K562 (cell line): ENCODE data around the gene VPS13D. TPM values are rescaled to one million over a fixed set of nuclear protein-coding genes. Genes with fewer than 3 reads are reported as not detected.

Experiments
- ATAC-seq: fragments of 200-7000 bp; cut with Tn5 transposase; 3 replicates; pipeline ENCODE4 v1.9.1; 2020; ENCODE audit warnings: moderate library complexity
- BruUV-seq: library from RNA; stranded (reverse); fragments of 400-500 nt; replicated peaks from 2 replicates; lab custom pipeline; 2021; lab: Mats Ljungman, UMichigan
- CTCF ChIA-PET: fragments of 300-600 bp; formaldehyde crosslinking; extraction: SDS; loops from one replicate; lab custom pipeline; 2021; ENCODE audit warnings: low intra/inter-chr PET ratio; lab: Yijun Ruan, JAX
- POLR2A ChIA-PET: fragments of 300-600, 350-650 bp; sonication (Branson Sonifier 250); formaldehyde crosslinking; extraction: SDS; loops from one replicate; lab custom pipeline; 2021; ENCODE audit warnings: antibody characterized with exemption, inconsistent platforms; lab: Yijun Ruan, JAX
- DNase-seq, 4 experiments: peaks; one replicate each; pipeline versions ENCODE4 v3.0.0 to v3.0.0-alpha.2; 2011 to 2018; ENCODE audit warnings: low spot score in 3 of 4, mixed read lengths in 3 of 4; ENCODE audit errors: extremely low read depth in 1 of 4
- FAIRE-seq: peaks from 2 replicates; lab custom pipeline; 2011; peaks lifted over from hg19 to GRCh38; lab: Jason Lieb, UNC
- H2AFZ ChIP-seq: 2 replicates; pipeline ENCODE4 v1.6.0; 2011; ENCODE audit warnings: low read depth, low read length, control low read depth, inconsistent platforms
- H3K27ac ChIP-seq: fragments of 200-600 bp; 3 replicates; pipeline ENCODE4 v1.8.0; 2011; ENCODE audit warnings: low read depth, mild to moderate bottlenecking, control low read depth, inconsistent platforms, low read length, moderate library complexity, mixed read lengths; ENCODE audit errors: extremely low read depth
- H3K27me3 ChIP-seq, 2 experiments: fragments of 300-600 bp in 1 of 2; 2 replicates in 1 of 2; 3 replicates in 1 of 2; pipeline versions ENCODE4 v1.6.0 to v1.8.0; 2011; ENCODE audit warnings: inconsistent platforms in 2 of 2, low read length in 2 of 2, mild to moderate bottlenecking in 1 of 2, mixed read lengths in 1 of 2, moderate library complexity in 1 of 2; ENCODE audit not compliant: control insufficient read depth in 2 of 2, insufficient read depth in 2 of 2
- H3K36me3 ChIP-seq: fragments of 300-600 bp; 3 replicates; pipeline ENCODE4 v1.8.0; 2011; ENCODE audit warnings: mild to moderate bottlenecking, low read length, inconsistent platforms; ENCODE audit not compliant: control insufficient read depth, insufficient read depth
- H3K4me1 ChIP-seq, 2 experiments: fragments of 200-600 bp in 1 of 2; replicated peaks in 1 of 2; 2 replicates in 1 of 2; 3 replicates in 1 of 2; pipeline versions ENCODE4 v1.5.1 to v1.8.0; 2011; ENCODE audit warnings: inconsistent platforms in 2 of 2, low read length in 2 of 2, mild to moderate bottlenecking in 1 of 2, mixed read lengths in 1 of 2, moderate library complexity in 1 of 2; ENCODE audit not compliant: control insufficient read depth in 2 of 2, insufficient read depth in 2 of 2
- H3K4me2 ChIP-seq: 2 replicates; pipeline ENCODE4 v1.6.1; 2011; ENCODE audit warnings: low read length, control low read depth, inconsistent platforms, mixed read lengths; ENCODE audit not compliant: insufficient read depth
- H3K4me3 ChIP-seq: fragments of 200-600 bp; sonication (generic), shearing (Covaris generic); 2 replicates; pipeline ENCODE4 v1.5.1; 2016; ENCODE audit warnings: control low read depth, inconsistent platforms
- H3K79me2 ChIP-seq: fragments of 200-600 bp; 3 replicates; pipeline ENCODE4 v1.8.0; 2011; ENCODE audit warnings: low read length, inconsistent platforms; ENCODE audit not compliant: control insufficient read depth, insufficient read depth
- H3K9ac ChIP-seq, 2 experiments: 2 replicates each; pipeline versions ENCODE4 v1.6.0 to v1.6.1; 2011; ENCODE audit warnings: low read depth in 2 of 2, low read length in 2 of 2, control low read depth in 1 of 2, inconsistent platforms in 1 of 2, mild to moderate bottlenecking in 1 of 2, mixed read lengths in 1 of 2; ENCODE audit not compliant: insufficient read depth in 1 of 2
- H3K9me1 ChIP-seq: one replicate; pipeline ENCODE4 v1.6.0; 2011; ENCODE audit warnings: inconsistent platforms, mild to moderate bottlenecking, low read length, moderate library complexity; ENCODE audit not compliant: control insufficient read depth, insufficient read depth
- H3K9me3 ChIP-seq: replicated peaks from 2 replicates; pipeline ENCODE4 v1.5.1; 2011; ENCODE audit warnings: low read depth, low read length, inconsistent platforms; ENCODE audit not compliant: control insufficient read depth, insufficient read depth
- H4K20me1 ChIP-seq: replicated peaks from 2 replicates; pipeline ENCODE4 v1.6.1; 2011; ENCODE audit warnings: low read length, inconsistent platforms, mixed read lengths; ENCODE audit not compliant: control insufficient read depth, insufficient read depth
- ARHGAP35 ChIP-seq: fragments of 450-650 bp; IDR thresholded peaks from 2 replicates; pipeline ENCODE4 v1.6.1; 2018; ENCODE audit not compliant: partially characterized antibody
- CBFA2T3 ChIP-seq: fragments of 450-650 bp; IDR thresholded peaks from 2 replicates; pipeline ENCODE4 v1.6.1; 2017
- COPS2 ChIP-seq: fragments of 450-650 bp; conservative IDR thresholded peaks from 2 replicates; pipeline ENCODE4 v1.6.1; 2016; ENCODE audit warnings: mild to moderate bottlenecking, moderate library complexity
- ELF1 ChIP-seq: fragments of 200-800 bp; sonication (Bioruptor generic); IDR thresholded peaks from 2 replicates; pipeline ENCODE4 v1.6.1; 2016; ENCODE audit warnings: missing genetic modification characterization, missing compliant biosample characterization
- EP300 ChIP-seq: IDR thresholded peaks from 2 replicates; pipeline ENCODE4 v1.6.1; 2012; ENCODE audit warnings: low read length, improper control_type of control experiment
- ESRRA ChIP-seq: fragments of 450-650 bp; IDR thresholded peaks from 2 replicates; pipeline ENCODE4 v1.6.1; 2014; ENCODE audit warnings: low read depth, mild to moderate bottlenecking, moderate library complexity, borderline replicate concordance
- FOXA3 ChIP-seq, 2 experiments: fragments of 450-650 bp in 1 of 2; sonication (generic) in 1 of 2; formaldehyde crosslinking; IDR thresholded peaks in 1 of 2; conservative IDR thresholded peaks in 1 of 2; 2 replicates each; pipeline versions ENCODE4 v1.4.0 to v1.8.0; 2020 to 2022; ENCODE audit warnings: mild to moderate bottlenecking in 2 of 2, missing genetic modification reagents in 1 of 2
- GATAD2A ChIP-seq: fragments of 450-650 bp; IDR thresholded peaks from 2 replicates; pipeline ENCODE4 v1.6.1; 2017
- ILK ChIP-seq: fragments of 450-650 bp; IDR thresholded peaks from 2 replicates; pipeline ENCODE4 v1.6.1; 2016; ENCODE audit warnings: missing genetic modification characterization, low read depth, mild to moderate bottlenecking, missing compliant biosample characterization, moderate library complexity, borderline replicate concordance
- MECOM ChIP-seq: fragments of 250-450 bp; sonication (Bioruptor Pico); IDR thresholded peaks from 2 replicates; pipeline ENCODE4 v1.8.0; 2022; ENCODE audit warnings: inconsistent platforms
- NCOA2 ChIP-seq, 2 experiments: fragments of 450-650 bp; IDR thresholded peaks; 2 replicates each; pipeline ENCODE4 v1.6.1; 2018; ENCODE audit warnings: mild to moderate bottlenecking in 2 of 2, moderate library complexity in 1 of 2; ENCODE audit not compliant: partially characterized antibody in 2 of 2
- OTX1 ChIP-seq: fragments of 450-650 bp; formaldehyde crosslinking; IDR thresholded peaks from 2 replicates; pipeline ENCODE4 v1.4.0; 2022; ENCODE audit warnings: mild to moderate bottlenecking
- PHF21A ChIP-seq: fragments of 450-650 bp; IDR thresholded peaks from 2 replicates; pipeline ENCODE4 v1.6.1; 2017; ENCODE audit warnings: low read depth, borderline replicate concordance
- SMAD2 ChIP-seq: fragments of 150-350 bp; IDR thresholded peaks from 2 replicates; pipeline ENCODE4 v1.6.1; 2014; ENCODE audit warnings: low read depth, mild to moderate bottlenecking, low read length
- ZC3H8 ChIP-seq: fragments of 450-650 bp; IDR thresholded peaks from 2 replicates; pipeline ENCODE4 v1.6.1; 2017
- ZFP1 ChIP-seq: fragments of 450-650 bp; formaldehyde crosslinking; IDR thresholded peaks from 2 replicates; pipeline ENCODE4 v1.4.0; 2020; ENCODE audit warnings: mild to moderate bottlenecking, mixed read lengths
- ZNF143 ChIP-seq: sonication (generic); formaldehyde crosslinking; IDR thresholded peaks from 2 replicates; pipeline ENCODE4 v1.9.0; 2022; ENCODE audit warnings: mild to moderate bottlenecking, missing genetic modification reagents
- ZNF316 ChIP-seq: fragments of 450-650 bp; IDR thresholded peaks from 2 replicates; pipeline ENCODE4 v1.6.1; 2016
- ZNF780A ChIP-seq: fragments of 250-450 bp; sonication (Bioruptor Pico); IDR thresholded peaks from 2 replicates; pipeline ENCODE4 v1.5.0; 2021; ENCODE audit warnings: mild to moderate bottlenecking
- ZSCAN32 ChIP-seq: fragments of 450-650 bp; formaldehyde crosslinking; IDR thresholded peaks from 2 replicates; pipeline ENCODE4 v1.4.0; 2020; ENCODE audit warnings: mild to moderate bottlenecking, moderate library complexity
- WGBS: fragments of 100-300 bp; shearing (Covaris generic); methylation state at CpG from one replicate; pipeline ENCODE4 v1.1.6; 2016; ENCODE audit warnings: low coverage, mixed read lengths; ENCODE audit not compliant: insufficient coverage; ENCODE audit errors: missing lambda C conversion rate; 5-methylcytosine and 5-hydroxymethylcytosine counted together
- in situ Hi-C: fragments of 300-500 bp; cut with MboI; formaldehyde crosslinking; loops from 4 replicates; pipeline ENCODE4 v1.15.0; 2018; ENCODE audit warnings: inconsistent platforms, mixed read lengths
- intact Hi-C: fragments of 100-400 bp; cut with micrococcal nuclease; formaldehyde crosslinking; loops from 2 replicates; pipeline ENCODE4 v1.14.2; 2022
- polyA plus RNA-seq, 8 experiments: library from polyadenylated mRNA; depleted of rRNA in 4 of 8; stranded (reverse) in 5 of 8; unstranded in 3 of 8; fragments of >200 nt; fragmentation: Nextera tagmentation in 2 of 8; fragmentation: Illumina TruSeq in 1 of 8; extraction: Ambion mirVana in 2 of 8; extraction: Trizol in 1 of 8; gene quantifications; 2 replicates each; pipeline versions ENCODE4 v1.2.1 to v1.2.3, GENCODE V29; 2011 to 2014; ENCODE audit warnings: inconsistent platforms in 1 of 8, missing spikeins in 1 of 8
- total RNA-seq, 7 experiments: library from RNA; depleted of rRNA in 6 of 7; stranded (reverse); fragments of >200 nt in 6 of 7; fragmentation: Illumina TruSeq in 2 of 7; extraction: Trizol in 2 of 7; gene quantifications; 2 replicates each; pipeline versions ENCODE4 v1.2.1 to v1.2.3, GENCODE V29; 2011 to 2021; ENCODE audit warnings: low replicate concordance in 1 of 7
- TF ChIP-seq, protein P1 (sequence below): fragments of 450-650 bp; IDR thresholded peaks from 2 replicates; pipeline ENCODE4 v1.6.1; 2017; ENCODE audit warnings: antibody characterized with exemption, mild to moderate bottlenecking
- TF ChIP-seq, protein P2 (sequence below): fragments of 250-450 bp; sonication (Bioruptor Pico); IDR thresholded peaks from 2 replicates; pipeline ENCODE4 v1.5.0; 2021

The VPS13D gene
- total and polyA plus RNA-seq, 9 of the 15 experiments (the other 6 are each of a cell fraction or from before 2014, with no cell fraction given) = 6.1 to 51.5 (median 38.5) TPM

DNA sequence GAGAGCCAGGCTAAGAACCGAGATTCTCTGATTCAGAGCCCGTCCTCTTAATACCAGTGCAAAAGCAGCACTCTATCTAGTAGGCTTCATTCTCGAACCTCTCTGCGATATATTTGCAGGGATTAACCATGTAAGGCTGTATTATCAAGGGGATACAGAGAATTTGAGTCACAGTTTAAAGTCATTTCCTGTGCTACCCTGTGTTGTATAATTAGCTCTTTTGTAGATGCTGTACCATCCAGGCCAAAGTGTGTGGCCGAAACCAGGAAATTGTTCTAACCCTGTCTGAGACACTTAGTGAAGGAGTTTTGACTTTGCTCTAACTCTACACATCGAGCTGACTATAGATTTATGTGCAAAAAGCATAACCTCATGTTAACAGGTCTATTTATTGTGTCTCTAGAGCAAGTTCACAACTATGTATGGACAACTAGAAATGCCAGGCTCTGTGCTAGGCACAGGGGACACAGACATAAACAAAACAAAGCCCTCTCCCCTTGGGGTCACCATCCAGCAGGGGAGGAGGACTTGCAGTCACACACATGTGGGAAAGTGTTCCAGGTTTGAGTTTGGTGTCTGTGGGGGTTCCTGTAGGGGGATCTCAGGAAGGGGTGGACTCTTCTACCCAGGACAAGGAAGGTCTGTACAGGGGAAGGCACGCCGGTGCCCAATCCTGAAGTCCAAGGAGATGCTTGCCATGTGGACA, 206.0 kb downstream of the VPS13D start:
- peak overlapping the region; percentile 38 to 86 for H3K9ac ChIP-seq
- in situ Hi-C loops (no loop called here), intact Hi-C loops (no loop called here)
- no peak for FAIRE-seq
- H3K4me1 ChIP-seq = peaks cover 31 to 75% of the 10 kb centered on the region in 2 experiments
- no peak for ATAC-seq
- H3K9me1 ChIP-seq = no peaks in the 10 kb centered on the region
- DNase-seq = no peak
- H2AFZ ChIP-seq = no peak overlapping the region
- no peak overlapping the region for H3K4me3 ChIP-seq
- POLR2A ChIA-PET = interaction anchor here (0.8 kb wide), 1 partner anchor 60 kb away, joined by 3 read pairs; no protein-coding TSS in a partner anchor
- no peaks in the 10 kb centered on the region for H3K27me3 ChIP-seq
- H3K27ac ChIP-seq = peak overlapping the region; percentile 81
- H3K9me3 ChIP-seq = peaks cover 10% of the 10 kb centered on the region
- WGBS = 84% methylated on average over 8 of the region's 8 CpGs
- no TSS peak for BruUV-seq
- peak overlapping the region; percentile 23; the same call in 1 of the 2 replicates for H3K4me2 ChIP-seq
- CTCF ChIA-PET = no interaction called here
- H4K20me1 ChIP-seq = no peaks in the 10 kb centered on the region
- peaks cover 32% of the 10 kb centered on the region for H3K79me2 ChIP-seq
- H3K36me3 ChIP-seq = peaks cover 59% of the 10 kb centered on the region
- TF ChIP-seq ZNF143 (CRISPR knock-in tag) (no peak), ARHGAP35 (no peak), EP300 (no peak), COPS2 (no peak), SMAD2 (no peak), ESRRA (no peak), ELF1 (no peak), CBFA2T3 (no peak), NCOA2 (IDR thresholded peaks at IDR 0.05; ENCODE audit: partially characterized antibody in 2 of 2) (no peak), OTX1 (CRISPR knock-in tag) (no peak), MECOM (no peak), FOXA3 (CRISPR knock-in tag; conservative IDR thresholded peaks at IDR 0.05 in 1 of 2, IDR thresholded peaks at IDR 0.05 in 1 of 2) (no peak), ZC3H8 (no peak), ZFP1 (CRISPR knock-in tag) (no peak), PHF21A (no peak), ZSCAN32 (CRISPR knock-in tag) (no peak), GATAD2A (no peak), ILK (tag) (no peak), ZNF316 (no peak), ZNF780A (no peak)
- TF ChIP-seq, protein P1, sequence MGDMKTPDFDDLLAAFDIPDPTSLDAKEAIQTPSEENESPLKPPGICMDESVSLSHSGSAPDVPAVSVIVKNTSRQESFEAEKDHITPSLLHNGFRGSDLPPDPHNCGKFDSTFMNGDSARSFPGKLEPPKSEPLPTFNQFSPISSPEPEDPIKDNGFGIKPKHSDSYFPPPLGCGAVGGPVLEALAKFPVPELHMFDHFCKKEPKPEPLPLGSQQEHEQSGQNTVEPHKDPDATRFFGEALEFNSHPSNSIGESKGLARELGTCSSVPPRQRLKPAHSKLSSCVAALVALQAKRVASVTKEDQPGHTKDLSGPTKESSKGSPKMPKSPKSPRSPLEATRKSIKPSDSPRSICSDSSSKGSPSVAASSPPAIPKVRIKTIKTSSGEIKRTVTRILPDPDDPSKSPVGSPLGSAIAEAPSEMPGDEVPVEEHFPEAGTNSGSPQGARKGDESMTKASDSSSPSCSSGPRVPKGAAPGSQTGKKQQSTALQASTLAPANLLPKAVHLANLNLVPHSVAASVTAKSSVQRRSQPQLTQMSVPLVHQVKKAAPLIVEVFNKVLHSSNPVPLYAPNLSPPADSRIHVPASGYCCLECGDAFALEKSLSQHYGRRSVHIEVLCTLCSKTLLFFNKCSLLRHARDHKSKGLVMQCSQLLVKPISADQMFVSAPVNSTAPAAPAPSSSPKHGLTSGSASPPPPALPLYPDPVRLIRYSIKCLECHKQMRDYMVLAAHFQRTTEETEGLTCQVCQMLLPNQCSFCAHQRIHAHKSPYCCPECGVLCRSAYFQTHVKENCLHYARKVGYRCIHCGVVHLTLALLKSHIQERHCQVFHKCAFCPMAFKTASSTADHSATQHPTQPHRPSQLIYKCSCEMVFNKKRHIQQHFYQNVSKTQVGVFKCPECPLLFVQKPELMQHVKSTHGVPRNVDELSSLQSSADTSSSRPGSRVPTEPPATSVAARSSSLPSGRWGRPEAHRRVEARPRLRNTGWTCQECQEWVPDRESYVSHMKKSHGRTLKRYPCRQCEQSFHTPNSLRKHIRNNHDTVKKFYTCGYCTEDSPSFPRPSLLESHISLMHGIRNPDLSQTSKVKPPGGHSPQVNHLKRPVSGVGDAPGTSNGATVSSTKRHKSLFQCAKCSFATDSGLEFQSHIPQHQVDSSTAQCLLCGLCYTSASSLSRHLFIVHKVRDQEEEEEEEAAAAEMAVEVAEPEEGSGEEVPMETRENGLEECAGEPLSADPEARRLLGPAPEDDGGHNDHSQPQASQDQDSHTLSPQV = 0 out of 2 replicates have a peak, but pooled peaks have one; percentile 7
- TF ChIP-seq, protein P2, sequence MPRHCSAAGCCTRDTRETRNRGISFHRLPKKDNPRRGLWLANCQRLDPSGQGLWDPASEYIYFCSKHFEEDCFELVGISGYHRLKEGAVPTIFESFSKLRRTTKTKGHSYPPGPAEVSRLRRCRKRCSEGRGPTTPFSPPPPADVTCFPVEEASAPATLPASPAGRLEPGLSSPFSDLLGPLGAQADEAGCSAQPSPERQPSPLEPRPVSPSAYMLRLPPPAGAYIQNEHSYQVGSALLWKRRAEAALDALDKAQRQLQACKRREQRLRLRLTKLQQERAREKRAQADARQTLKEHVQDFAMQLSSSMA (CRISPR knock-in tag) = no peak
